HAP-1 (cell line): ENCODE data around the gene GPN2.
A peak's percentile ranks its signal among the peaks of the same experiment; 100 is the strongest.
"Not testable (repeated sequence)": the region's sequence is repeated elsewhere in the genome, so short reads cannot be mapped to it uniquely, and the experiment has no call there.

Experiments
- DNase-seq, 2 experiments: peaks; one replicate each; pipeline ENCODE4 v3.0.0-alpha.2; 2016 to 2020; ENCODE audit warnings: low spot score in 2 of 2
- H3K27me3 ChIP-seq: fragments of 250-450 bp; sonication (Bioruptor Pico); 2 replicates; pipeline ENCODE4 v1.5.1; 2020; ENCODE audit warnings: low read depth, mild to moderate bottlenecking, moderate library complexity
- H3K36me3 ChIP-seq: fragments of 250-450 bp; sonication (Bioruptor Pico); replicated peaks from 2 replicates; pipeline ENCODE4 v1.5.1; 2020; ENCODE audit warnings: mild to moderate bottlenecking
- H3K4me1 ChIP-seq: fragments of 250-450 bp; sonication (Bioruptor Pico); 2 replicates; pipeline ENCODE4 v1.5.1; 2020; ENCODE audit warnings: mild to moderate bottlenecking
- H3K4me3 ChIP-seq: fragments of 250-450 bp; sonication (Bioruptor Pico); 2 replicates; pipeline ENCODE4 v1.5.1; 2020; ENCODE audit warnings: mild to moderate bottlenecking, moderate library complexity
- H3K9me3 ChIP-seq: fragments of 250-450 bp; sonication (Bioruptor Pico); 2 replicates; pipeline ENCODE4 v1.5.1; 2020; ENCODE audit warnings: mild to moderate bottlenecking, moderate library complexity
- in situ Hi-C: fragments of 300-500 bp; cut with MboI; formaldehyde crosslinking; loops from 3 replicates; pipeline ENCODE4 v1.14.3; 2020; ENCODE audit warnings: low sequenced_read_pairs, inconsistent platforms, mixed read lengths

The GPN2 gene

DNA sequence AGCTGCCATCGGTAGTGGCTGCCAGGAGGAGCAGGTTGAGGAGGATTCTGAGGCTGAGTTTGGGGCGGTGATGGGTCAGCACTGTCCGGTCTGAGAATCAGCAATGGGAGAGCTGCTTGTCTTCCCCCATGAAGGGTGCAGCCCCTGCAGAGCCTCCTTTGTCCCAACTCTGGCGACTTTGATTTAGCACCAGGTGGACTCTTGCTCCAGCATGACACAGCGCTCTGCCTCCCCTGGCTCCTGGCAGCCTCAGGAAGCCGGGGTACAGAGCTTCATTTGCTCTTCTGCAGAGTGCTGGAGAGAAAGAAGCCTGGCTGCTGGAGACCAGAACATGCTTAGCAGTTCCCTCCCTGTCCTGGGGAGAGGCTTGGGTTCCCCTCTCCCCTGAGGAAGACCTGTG, 50.3 kb downstream of the GPN2 start:
- no peak for DNase-seq
- no peak overlapping the region for H3K4me3 ChIP-seq
- H3K4me1 ChIP-seq = peaks cover 4% of the 10 kb centered on the region
- H3K9me3 ChIP-seq = no peaks in the 10 kb centered on the region
- in situ Hi-C loops = no loop called here
- H3K36me3 ChIP-seq = peaks cover 35% of the 10 kb centered on the region
- H3K27me3 ChIP-seq = no peaks in the 10 kb centered on the region

DNA sequence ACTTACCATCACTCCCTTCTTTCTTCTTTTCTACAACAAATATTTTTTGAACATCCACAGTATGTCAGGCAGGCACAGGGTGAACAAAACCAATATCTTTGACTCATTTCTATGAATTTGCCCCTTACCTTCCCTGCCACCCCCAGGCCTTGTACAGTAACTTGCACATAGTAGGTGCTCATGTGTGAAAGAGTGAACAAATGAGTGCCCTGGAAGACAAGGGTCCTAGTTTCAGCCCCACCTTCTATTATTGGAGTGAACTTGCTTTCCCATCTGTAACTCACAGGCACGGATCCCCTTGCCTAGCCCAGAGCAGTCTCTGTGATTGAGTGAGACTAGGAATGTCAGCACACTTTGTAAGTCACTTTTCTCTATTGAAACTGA, 50.8 kb downstream of the GPN2 start:
- H3K9me3 ChIP-seq = no peaks in the 10 kb centered on the region
- in situ Hi-C loops = no loop called here
- no peaks in the 10 kb centered on the region for H3K27me3 ChIP-seq
- H3K4me1 ChIP-seq = peaks cover 1% of the 10 kb centered on the region
- peaks cover 39% of the 10 kb centered on the region for H3K36me3 ChIP-seq
- no peak for DNase-seq
- H3K4me3 ChIP-seq = no peak overlapping the region

DNA sequence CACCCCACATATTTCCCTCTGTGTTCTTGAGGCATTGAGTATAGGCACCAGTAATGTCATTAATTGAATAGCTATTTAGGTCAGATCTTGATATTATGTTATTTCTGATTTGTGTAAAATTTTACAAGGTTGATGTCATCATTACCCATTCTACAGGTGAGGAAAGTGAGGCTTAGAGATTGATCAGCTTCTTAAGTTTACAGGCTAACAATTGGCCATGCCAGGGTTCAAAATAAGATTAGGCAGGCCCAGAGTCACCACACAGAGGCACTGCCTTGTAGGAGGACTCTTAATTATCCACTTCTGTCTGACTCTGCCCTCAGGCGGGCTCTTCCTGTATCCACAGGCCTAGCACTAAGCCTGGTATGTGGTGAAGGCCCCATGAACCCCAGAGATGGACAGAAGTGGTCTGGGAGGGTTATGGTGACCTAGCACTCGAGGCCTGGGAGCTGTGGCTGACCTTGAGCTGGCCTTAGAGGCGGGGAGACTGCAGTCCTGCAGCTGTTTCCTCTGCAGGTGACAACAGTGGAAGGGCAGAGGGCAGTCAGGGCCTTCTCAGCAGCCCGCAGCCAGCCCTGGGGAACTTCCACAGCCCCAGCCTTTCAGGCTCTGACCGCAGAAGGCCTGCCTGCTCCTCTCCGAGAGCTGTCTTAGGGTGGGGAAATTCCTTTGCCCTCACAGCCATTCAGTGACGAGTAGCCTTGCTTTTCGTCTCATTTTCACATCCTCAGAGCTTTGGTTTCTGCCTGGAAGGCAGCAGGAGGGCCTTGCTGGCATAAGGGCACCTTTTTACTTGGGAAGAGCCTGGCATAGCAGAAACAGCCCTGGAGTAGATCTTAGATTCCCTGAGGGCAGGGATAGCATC, 51.4 kb downstream of the GPN2 start:
- H3K36me3 ChIP-seq = peaks cover 42% of the 10 kb centered on the region
- no peak overlapping the region for H3K4me3 ChIP-seq
- in situ Hi-C loops = no loop called here
- H3K27me3 ChIP-seq = no peaks in the 10 kb centered on the region
- no peaks in the 10 kb centered on the region for H3K4me1 ChIP-seq
- no peaks in the 10 kb centered on the region for H3K9me3 ChIP-seq
- no peak for DNase-seq

- H3K9me3 ChIP-seq, DNase-seq, H3K4me3 ChIP-seq, in situ Hi-C loops, H3K27me3 ChIP-seq, H3K4me1 ChIP-seq: not testable (repeated sequence)
- H3K36me3 ChIP-seq = peaks cover 49% of the 10 kb centered on the region
These were observed 52.4 kb downstream of the GPN2 start for GRCh38 chr1:26837665-26838064.

- no peak overlapping the region for H3K4me3 ChIP-seq
- H3K36me3 ChIP-seq = peaks cover 51% of the 10 kb centered on the region
- in situ Hi-C loops = no loop called here
- no peaks in the 10 kb centered on the region for H3K9me3 ChIP-seq
- no peaks in the 10 kb centered on the region for H3K27me3 ChIP-seq
- DNase-seq = no peak
- H3K4me1 ChIP-seq = no peaks in the 10 kb centered on the region
These were observed 56.4 kb downstream of the GPN2 start for GRCh38 chr1:26833432-26834405.

DNA sequence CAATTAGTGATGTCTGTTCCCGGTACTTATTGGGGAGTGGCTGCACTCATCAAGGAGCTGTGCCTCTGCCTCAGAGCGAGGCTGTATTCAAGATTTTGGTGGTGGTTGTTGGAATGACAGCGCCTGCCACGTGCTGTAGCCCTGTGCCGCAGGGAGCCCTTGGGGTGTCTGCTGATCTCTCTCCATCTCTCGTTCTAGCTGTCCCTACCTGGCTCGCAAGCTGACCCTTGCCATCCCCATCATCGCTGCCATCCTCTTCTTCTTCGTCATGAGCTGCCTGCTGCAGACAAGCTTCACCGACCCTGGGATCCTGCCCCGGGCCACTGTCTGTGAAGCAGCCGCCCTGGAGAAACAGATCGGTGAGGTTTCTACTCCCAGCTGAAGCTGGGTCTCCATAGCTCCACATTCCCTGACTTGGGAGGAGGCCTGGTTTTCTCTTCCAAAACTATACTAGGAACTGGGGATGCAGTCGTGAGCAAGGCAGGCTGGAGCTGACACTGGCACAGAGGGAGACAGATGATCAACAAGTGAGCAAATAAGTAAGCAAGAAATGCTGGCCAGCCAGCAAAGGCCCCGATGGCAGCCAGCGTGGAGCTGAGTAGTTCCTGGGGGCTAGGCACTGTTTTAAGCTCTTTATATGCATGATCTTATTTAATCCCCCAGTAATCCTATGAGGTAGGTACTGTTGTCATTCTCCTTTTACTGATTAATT, 57.7 kb downstream of the GPN2 start:
- Histone ChIP-seq H3K9me3 (no peaks in the 10 kb centered on the region), H3K4me1 (no peaks in the 10 kb centered on the region), H3K27me3 (no peaks in the 10 kb centered on the region), H3K36me3 (peaks cover 45% of the 10 kb centered on the region), H3K4me3 (no peak overlapping the region)
- DNase-seq = no peak
- in situ Hi-C loops = no loop called here

GRCh38 chr1:26831546-26832248, 58.4 kb downstream of the GPN2 start:
- DNase-seq = no peak
- Histone ChIP-seq H3K36me3 (peaks cover 45% of the 10 kb centered on the region), H3K4me3 (no peak overlapping the region), H3K4me1 (no peaks in the 10 kb centered on the region), H3K9me3 (no peaks in the 10 kb centered on the region), H3K27me3 (no peaks in the 10 kb centered on the region)
- in situ Hi-C loops = no loop called here

DNA sequence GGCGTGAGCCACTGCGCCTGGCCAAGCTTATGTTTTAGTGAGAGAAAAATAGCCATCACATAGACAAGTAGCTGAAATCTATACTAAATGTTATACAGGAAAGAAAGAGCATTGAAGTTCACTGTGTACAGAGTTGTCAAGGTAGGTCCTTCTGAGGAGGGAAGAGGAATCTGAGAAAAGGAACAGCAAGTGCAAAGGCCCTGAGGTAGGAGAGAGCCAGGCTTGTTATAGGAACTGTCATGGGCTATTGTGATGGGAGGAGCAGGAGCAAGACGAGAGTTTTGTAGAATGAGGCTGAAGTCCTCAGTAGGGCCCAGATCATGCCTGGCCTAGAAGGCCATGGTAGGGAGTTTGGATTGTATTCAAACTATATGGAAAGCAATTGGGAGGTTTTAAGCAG, 59.0 kb downstream of the GPN2 start:
- H3K36me3 ChIP-seq = peaks cover 45% of the 10 kb centered on the region
- no peak overlapping the region for H3K4me3 ChIP-seq
- H3K4me1 ChIP-seq = peaks cover 3% of the 10 kb centered on the region
- no peaks in the 10 kb centered on the region for H3K9me3 ChIP-seq
- DNase-seq = no peak
- in situ Hi-C loops = no loop called here
- no peaks in the 10 kb centered on the region for H3K27me3 ChIP-seq

DNA sequence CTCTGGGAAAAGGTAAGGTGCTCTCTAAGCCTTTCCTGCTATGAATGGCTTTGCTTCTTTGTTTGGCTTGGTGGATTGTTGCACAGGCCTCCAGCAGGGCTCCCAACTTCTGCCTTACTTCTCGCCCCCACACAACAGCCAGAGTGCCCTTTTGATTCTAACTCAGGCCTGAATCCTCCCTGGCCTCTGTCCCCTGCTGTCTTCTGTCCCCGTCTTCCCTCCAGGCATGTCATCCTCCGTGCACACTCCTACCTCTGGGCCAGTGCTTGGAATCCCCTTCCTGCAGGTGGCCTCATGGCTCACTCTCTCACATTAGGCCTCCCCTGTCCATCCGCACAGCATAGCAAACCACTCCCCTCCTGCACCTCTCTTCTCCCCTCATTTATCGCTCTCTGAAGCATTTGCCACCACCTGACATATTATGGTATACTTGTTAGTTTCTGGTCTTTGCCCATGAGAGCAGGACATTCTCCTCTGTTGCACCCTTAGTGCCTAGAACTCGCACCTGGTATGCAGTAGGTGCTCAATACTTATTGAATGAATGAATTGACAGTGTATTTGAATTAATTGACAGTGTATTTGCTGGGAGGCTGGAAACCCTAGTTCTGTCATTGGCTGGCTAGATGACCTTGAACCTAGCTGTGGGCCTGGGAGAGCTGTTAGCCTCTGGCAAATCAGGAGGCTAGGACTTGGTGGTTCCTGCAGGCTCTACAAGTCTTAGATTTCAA, 60.7 kb downstream of the GPN2 start:
- Histone ChIP-seq H3K4me1 (peaks cover 5% of the 10 kb centered on the region), H3K4me3 (no peak overlapping the region), H3K9me3 (no peaks in the 10 kb centered on the region), H3K27me3 (no peaks in the 10 kb centered on the region), H3K36me3 (peaks cover 36% of the 10 kb centered on the region)
- no peak for DNase-seq
- in situ Hi-C loops = no loop called here

DNA sequence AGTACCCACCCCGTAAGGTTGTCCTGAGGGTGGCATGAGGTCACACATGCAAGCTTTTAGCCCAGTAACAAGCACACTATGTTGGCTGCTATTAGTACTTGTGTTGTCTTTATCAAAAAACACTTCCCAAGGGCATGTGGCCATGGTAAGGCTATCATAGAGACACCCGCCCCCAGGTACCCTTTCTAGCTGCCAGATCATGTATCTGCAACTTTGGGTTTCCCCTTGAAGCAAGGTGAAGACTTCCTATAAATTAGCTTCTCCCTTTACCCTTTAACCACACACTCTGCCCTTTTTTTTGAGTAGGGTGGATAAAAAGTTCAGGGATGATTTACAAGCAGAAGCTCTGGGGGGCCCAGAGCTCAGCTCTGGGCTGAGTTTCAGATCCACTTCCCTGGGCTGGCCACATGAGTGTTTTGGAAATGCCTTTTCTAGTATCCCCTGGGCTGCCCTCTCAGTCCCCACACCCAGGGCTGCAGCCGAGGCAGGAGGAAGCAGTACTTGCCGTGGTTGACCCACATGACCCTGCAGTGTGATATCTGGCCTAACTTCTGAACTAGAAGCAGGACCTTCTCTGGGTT, 61.6 kb downstream of the GPN2 start:
- Histone ChIP-seq H3K9me3 (no peaks in the 10 kb centered on the region), H3K4me1 (peaks cover 5% of the 10 kb centered on the region), H3K4me3 (no peak overlapping the region), H3K36me3 (peaks cover 28% of the 10 kb centered on the region), H3K27me3 (no peaks in the 10 kb centered on the region)
- in situ Hi-C loops = no loop called here
- DNase-seq = no peak

GRCh38 chr1:26827663-26828062, 62.4 kb downstream of the GPN2 start:
- Histone ChIP-seq H3K4me1 (peaks cover 5% of the 10 kb centered on the region), H3K36me3 (peaks cover 19% of the 10 kb centered on the region), H3K9me3 (no peaks in the 10 kb centered on the region), H3K4me3 (peak overlapping the region; percentile 58), H3K27me3 (no peaks in the 10 kb centered on the region)
- in situ Hi-C loops = no loop called here
- DNase-seq = peak in 1 of 2 experiments; percentile 28

DNA sequence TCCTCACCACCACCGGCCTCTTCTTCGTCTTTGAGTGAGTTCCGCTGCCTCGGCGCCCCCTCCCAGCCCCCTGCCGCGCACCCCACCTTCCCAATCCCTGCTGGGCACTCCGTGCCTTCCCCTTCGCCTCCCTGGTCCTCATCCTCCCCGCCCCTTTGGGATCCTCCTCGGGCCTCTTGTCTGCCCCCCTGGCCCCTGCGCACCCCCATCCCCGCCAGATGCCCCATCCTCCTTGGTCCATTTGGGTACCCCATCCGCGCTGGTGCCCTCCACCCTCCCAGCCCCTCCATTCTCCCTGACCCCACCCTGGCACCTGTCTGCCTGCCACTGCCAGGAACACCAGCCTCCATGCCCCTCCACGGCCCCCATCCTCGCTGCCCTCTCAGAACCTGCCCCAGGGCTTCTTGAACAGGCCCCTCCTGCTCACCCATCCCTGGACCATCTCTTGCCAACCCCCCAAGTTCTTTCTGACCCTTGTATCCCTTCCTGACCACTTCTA, 62.9 kb downstream of the GPN2 start:
- H3K9me3 ChIP-seq = no peaks in the 10 kb centered on the region
- no peak for DNase-seq
- H3K36me3 ChIP-seq = peaks cover 14% of the 10 kb centered on the region
- H3K4me1 ChIP-seq = peaks cover 5% of the 10 kb centered on the region
- H3K4me3 ChIP-seq = peak overlapping the region; percentile 58
- H3K27me3 ChIP-seq = no peaks in the 10 kb centered on the region
- in situ Hi-C loops = no loop called here
